ENCODE data around the gene PTEN.
"Not testable (repeated sequence)": the region's sequence is repeated elsewhere in the genome, so short reads cannot be mapped to it uniquely, and the experiment has no call there.

PTEN gene

DNA sequence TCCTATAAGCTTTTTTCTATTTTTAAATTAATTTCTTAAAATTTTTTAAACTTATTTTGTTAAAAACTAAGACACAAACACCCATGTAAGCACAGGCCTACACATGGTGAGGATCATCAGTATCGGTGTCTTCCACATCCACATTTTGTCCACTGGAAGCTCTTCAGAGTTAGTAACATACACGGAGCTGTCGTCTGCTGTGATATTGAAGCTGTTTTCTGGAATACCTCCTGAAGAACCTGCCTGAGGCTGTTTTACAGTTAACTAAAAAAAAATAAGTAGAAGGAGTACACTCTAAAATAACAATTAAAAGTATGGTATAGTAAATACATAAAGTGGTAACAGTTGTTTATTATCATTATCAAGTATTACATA, 17.8 kb upstream of the PTEN start:
- DNase-seq (ENCODE audit: low read depth in 1 of 2, low spot score in 1 of 2), result no peak

DNA sequence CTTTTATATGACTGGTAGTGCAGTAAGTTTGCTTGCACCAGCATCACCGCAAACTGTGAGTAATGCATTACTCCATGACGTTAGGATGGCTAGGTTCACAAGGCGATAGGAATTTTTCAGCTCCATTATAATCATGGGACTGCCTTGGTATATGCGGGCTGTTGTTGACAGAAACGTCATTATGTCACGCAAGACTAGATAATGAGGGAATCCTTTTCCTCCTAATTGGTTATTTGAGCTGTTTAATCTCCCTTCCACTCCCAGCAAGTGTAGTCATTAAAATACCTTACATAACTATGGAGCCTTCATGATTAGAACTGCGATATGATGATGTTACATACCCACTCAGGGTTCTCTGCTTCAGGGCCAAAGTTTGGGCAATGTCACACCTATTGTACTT, 17.4 kb upstream of the PTEN start:
- DNase-seq (ENCODE audit: low read depth in 1 of 2, low spot score in 1 of 2), result no peak

DNA sequence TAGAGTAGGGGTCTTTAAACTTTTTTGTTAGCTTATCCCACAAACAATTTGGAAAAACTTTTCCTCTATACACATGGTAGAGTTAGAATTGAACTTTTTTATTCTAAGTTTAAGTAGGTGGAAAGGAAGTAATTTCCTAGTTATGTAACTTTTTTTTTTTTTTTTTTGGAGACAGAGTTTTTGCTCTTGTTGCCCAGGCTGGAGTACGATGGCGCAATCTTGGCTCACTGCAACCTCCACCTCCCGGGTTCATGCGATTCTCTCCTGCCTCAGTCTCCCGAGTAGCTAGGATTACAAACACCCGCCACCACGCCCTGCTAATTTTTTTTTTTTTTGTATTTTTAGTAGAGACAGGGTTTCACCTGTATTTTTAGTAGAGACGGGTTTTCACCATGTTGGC, 16.7 kb upstream of the PTEN start:
- DNase-seq (ENCODE audit: low read depth in 1 of 2, low spot score in 1 of 2), result not testable (repeated sequence)

DNA sequence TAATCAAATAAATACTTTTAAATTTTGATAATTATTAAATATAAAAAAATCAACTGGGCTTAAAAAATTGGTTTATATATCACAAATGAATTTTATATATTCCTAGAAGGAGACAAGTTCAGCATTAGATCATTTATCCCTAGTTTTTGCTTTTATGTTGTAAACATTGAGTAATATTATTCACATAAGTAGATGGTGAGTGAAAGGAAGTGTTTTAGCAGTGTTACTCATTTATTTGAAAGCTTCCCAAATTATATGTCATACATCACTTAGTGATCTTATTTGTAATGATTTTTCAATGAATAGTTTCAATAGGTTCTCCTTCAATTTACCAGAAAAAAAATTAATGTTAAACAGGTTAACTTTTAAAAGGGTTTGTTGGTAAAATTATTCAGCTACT, 15.9 kb upstream of the PTEN start:
- no peak for DNase-seq (ENCODE audit: low read depth in 1 of 2, low spot score in 1 of 2)

DNA sequence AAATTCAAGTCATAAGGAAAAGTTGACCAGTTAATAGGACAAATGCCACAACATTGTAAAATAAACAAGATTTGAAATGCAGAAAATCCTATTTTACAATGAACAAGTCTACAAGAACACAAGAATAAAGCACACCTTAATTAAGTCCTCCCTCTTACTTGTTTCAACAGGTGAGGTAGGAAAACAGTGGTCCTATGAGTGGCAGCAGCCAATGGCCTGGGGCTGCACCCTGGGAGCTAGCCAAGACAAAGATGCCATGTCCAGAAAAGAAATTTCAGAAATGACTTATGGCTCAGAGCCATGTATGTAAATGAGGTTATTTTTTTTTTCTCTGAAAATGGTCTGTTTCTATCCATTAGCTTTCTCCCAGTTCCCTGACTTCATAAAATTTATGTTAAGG, 14.4 kb upstream of the PTEN start:
- DNase-seq (ENCODE audit: low read depth in 1 of 2, low spot score in 1 of 2), result no peak

DNA sequence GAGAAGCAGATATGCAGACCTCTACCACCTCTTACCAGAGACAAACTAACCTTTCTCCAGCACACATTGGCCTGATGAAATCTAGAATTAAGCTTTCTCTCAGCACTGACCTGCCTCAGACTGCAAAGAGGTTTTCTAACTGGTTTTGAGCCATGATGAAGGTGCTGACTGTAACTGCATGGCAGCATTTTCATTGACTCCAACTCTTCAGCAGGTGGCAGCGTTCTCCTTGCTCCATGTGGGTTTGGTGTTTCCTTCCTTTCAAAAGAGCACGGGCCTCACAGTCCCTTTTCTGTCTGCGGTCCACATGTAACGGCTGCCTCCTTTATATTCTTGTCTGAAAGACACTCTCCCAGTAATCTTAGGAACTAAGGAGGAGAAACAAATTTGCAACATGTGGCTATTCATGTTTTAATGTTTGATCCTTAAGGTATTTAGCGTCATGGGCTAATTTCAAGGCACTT, 12.7 kb upstream of the PTEN start:
- peak in 1 of 2 donors; percentile 32 for DNase-seq (ENCODE audit: low read depth in 1 of 2, low spot score in 1 of 2)

DNA sequence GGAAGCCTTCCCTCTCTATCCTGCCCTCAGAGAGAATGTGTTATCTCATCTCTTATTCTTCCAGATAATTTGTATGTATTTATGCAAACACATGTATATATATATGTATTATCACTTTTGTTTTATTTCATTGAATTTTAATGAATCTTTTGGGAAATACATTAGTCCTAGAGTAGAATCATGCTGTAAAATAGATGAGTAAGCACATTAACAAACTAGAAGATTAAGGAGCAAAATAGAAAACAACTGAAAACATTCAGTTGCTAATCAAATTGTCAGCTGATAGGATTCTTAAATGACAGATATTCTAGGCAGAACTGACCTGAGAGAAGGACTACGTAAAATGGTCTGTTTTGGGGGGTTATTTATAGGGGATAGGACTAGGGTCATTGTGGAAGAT, 11.3 kb upstream of the PTEN start:
- DNase-seq (ENCODE audit: low read depth in 1 of 2, low spot score in 1 of 2), result no peak

DNA sequence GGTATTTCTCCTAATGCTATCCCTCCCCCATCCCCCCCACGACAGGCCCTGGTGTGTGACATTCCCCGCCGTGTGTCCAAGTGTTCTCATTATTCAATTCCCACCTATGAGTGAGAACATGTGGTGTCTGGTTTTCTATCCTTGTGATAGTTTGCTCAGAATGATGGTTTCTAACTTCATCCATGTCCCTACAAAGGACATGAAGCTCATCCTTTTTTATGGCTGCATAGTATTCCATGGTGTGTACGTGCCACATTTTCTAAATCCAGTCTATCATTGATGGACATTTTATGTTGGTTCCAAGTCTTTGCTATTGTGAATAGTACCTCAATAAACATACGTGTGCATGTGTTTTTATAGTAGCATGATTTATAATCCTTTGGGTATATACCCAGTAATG, 8.2 kb upstream of the PTEN start:
- not testable (repeated sequence) for DNase-seq (ENCODE audit: low read depth in 1 of 2, low spot score in 1 of 2)

DNA sequence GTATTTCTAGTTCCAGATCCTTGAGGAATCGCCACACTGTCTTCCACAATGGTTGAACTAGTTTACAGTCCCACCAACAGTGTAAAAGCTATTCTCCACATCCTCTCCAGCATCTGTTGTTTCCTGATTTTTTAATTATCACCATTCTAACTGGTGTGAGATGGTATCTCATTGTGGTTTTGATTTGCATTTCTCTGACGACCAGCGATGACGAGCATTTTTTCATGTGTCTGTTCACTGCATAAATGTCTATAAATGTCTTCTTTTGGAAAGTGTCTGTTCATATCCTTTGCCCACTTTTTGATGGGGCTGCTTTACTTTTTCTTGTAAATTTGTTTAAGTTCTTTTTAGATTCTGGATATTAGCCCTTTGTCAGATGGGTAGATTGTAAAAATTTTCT, 7.8 kb upstream of the PTEN start:
- not testable (repeated sequence) for DNase-seq (ENCODE audit: low read depth in 1 of 2, low spot score in 1 of 2)

DNA sequence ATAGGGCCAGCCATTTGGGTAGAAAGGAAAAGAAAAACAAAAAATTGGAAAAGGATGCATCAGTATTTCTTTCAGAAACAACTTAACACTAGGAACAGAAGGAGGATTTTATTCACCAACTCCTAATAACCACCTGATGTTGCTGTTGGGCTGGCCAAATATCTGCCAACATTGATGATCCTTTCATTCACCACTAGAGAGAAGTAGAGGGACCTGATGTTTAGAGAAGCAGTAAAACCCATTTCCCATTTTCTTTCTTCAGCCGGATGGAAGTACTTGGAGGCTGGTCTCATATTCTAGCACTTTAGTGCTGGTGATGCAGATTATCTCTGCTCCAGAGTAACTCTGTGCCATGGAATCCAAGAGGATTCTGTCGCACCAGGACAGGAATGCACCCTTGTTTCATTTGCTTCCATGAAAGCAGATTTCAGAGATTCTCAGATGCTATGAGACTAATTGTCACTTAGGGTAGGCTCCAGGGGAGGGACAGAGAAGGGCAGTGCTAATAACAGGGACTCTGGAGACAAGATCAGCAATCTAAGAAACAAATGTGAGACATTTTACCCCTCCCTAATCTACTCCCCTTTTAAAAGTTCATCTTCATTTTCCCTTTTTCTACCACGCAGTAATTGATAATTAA, 3.1 kb upstream of the PTEN start:
- peak in 1 of 2 donors; percentile 21 for DNase-seq (ENCODE audit: low read depth in 1 of 2, low spot score in 1 of 2)

DNA sequence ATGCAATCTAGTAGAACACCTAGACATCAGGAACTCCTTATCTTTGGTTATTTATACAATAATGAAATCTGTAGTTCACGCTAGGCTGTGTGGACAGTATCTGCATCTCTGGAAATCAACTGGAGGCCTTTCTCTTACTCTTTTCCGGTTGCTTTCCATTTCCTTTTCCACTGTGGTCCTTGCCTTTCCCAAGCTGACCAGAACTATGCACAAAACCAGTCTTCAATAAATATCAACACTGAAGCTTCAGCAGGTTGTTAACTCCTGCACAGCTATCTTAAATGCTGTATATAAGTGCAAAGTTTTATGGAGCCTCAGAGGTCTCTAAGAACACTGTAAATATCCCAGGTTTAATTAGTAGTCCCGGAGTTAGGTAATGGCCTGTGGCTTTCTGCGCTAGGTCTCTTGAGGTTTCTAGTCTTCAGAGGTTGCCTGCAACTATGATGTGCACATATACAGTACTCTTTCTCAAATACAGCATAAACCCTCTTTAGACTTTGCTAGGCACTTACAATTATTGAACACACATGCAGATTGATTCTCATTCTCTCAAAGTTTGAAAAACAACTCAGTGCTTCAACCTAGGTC, 2.5 kb upstream of the PTEN start:
- no peak for DNase-seq (ENCODE audit: low read depth in 1 of 2, low spot score in 1 of 2)

DNA sequence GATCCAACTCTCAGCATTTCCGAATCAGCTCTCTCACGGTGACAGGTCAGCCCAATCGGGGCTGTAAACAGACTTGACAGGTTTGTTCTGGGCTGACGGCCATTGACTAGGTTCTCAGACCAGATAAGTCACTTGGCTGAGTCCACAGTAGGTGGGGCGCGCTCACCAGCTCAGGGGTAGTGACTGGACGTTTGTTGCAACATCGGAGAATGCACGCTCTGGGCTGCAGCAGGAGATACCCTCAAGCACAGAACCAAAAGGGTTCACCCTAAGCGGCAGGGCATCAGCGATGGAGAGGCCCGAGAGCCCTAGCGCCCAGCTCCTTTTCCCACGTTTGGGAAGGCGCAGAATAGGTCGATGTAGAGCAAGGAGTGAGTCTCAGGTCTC, 1.9 kb upstream of the PTEN start:
- DNase-seq (ENCODE audit: low read depth in 1 of 2, low spot score in 1 of 2), result no peak

DNA sequence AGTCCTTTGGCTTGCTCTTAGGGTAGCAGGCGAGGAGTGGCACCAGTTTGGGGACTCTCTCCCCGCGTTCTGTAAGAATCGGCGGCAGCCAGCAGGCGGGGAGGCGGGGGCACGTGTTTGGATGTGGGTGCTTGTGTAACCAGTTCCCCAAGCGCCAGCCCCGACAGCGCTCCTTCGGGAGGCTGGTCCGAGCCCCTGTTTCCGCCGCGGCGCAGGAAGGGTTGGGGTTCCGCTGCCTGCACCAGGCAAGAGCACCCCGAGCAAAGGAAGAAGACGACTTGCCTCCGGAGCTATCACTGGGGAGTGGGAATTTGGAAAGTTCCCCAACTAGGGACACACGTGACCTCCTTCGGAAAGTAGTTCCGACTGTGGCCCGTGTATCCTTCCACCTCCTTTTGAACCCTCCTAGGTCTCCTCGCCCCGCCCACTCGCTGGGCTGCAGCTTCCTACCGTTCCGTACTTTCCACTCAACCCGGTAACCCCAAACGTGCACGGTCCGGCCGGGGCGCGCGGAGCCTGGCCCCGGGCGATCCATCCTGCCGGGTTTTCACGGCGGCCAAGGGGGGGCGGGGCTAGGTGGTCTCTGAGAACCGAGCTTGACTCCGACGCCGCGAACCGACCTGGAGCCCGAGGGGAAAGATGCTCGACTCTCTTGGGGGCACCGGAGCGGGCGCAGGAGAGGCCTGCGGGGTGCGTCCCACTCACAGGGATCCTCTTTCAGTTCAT, 1.3 kb upstream of the PTEN start:
- peak; percentile 83 to 91 for DNase-seq (ENCODE audit: low read depth in 1 of 2, low spot score in 1 of 2)

DNA sequence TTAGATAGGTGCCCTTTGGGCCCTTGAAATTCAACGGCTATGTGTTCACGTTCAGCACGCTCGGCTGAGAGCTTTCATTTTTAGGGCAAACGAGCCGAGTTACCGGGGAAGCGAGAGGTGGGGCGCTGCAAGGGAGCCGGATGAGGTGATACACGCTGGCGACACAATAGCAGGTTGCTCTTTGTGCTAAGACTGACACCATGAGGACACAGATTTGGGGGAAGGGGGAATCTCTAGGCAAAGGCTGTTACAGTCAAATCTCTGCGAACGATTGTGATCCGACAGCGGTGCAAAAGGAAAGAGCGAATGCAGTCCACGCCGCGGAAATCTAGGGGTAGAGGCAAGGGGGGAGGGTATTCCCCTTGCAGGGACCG, 759 bp upstream of the PTEN start:
- peak in 1 of 2 donors; percentile 51 for DNase-seq (ENCODE audit: low read depth in 1 of 2, low spot score in 1 of 2)

DNA sequence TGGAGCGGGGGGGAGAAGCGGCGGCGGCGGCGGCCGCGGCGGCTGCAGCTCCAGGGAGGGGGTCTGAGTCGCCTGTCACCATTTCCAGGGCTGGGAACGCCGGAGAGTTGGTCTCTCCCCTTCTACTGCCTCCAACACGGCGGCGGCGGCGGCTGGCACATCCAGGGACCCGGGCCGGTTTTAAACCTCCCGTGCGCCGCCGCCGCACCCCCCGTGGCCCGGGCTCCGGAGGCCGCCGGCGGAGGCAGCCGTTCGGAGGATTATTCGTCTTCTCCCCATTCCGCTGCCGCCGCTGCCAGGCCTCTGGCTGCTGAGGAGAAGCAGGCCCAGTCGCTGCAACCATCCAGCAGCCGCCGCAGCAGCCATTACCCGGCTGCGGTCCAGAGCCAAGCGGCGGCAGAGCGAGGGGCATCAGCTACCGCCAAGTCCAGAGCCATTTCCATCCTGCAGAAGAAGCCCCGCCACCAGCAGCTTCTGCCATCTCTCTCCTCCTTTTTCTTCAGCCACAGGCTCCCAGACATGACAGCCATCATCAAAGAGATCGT, 598 bp downstream of the PTEN start:
- peak in 1 of 2 donors; percentile 14 for DNase-seq (ENCODE audit: low read depth in 1 of 2, low spot score in 1 of 2)

DNA sequence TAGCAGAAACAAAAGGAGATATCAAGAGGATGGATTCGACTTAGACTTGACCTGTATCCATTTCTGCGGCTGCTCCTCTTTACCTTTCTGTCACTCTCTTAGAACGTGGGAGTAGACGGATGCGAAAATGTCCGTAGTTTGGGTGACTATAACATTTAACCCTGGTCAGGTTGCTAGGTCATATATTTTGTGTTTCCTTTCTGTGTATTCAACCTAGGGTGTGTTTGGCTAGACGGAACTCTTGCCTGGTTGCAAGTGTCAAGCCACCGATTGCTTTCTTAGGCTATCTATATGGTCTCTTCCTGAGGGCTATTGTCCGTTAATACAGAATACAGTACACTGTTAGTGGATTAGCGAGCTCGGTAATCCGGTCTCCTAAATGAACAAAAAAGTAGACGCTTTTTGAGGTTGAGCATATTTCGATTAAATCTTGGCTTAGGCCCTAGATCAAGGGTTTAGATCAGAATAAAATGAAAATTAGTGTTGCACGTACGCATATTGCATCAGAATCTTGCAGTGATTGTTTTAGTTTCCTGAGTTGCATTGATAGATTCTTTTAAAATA, 1.2 kb downstream of the PTEN start:
- DNase-seq (ENCODE audit: low read depth in 1 of 2, low spot score in 1 of 2), result no peak

DNA sequence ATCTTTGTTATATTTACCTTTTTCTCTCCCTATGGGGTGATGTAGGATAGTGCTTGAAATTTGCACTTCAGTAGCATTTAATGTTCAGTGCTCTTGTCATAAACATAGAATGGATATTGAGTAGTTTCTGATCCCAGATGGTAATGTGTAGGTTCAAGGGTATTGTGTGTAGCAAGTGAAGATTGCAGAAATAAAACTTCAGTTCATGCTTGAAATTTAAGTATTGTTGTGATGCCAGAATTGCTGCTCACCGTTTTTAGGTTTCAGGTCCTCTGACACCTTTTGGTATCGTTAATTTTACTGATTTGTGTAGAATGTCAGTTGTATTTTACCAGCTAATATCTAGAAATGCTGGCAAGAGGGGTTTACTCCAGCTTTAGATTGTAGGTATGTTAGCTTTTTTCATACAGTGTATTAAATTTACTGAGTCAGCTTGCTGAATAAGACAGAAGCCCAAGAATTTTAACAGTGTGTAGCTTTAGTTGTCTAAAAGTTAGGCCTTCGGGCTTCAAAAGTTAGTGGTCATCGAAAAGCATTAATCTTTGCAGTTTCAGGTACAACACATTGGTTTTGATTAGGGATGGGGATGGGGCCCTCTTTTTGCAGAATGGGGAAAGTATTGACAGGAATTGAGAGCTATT, 1.9 kb downstream of the PTEN start:
- DNase-seq (ENCODE audit: low read depth in 1 of 2, low spot score in 1 of 2), result no peak

DNA sequence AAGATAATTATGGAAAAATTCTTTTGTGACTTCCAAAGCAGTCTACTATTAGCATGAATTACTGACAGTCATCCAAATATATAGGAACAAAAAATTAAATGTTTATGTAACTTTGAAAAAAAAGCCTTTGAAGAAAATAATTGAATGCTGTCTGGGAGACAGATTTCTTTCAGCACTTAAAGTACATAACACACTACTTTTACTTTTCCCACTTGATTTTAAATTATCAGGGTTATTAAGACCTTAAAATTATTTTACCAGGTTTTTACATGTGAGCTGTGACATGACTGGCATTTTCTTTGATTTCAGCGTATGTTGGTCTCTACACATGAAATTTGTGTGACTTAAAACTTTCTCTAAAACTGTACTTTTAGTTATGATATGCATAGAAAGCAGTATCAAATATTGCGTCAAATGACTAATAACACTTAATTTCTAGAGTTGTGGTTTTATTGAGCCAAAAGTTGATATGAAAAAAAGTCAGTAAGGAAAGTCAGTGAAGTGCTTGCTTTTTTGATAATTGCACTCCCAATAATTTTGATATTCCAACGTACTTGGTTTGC, 3.1 kb downstream of the PTEN start:
- DNase-seq (ENCODE audit: low read depth in 1 of 2, low spot score in 1 of 2), result no peak

DNA sequence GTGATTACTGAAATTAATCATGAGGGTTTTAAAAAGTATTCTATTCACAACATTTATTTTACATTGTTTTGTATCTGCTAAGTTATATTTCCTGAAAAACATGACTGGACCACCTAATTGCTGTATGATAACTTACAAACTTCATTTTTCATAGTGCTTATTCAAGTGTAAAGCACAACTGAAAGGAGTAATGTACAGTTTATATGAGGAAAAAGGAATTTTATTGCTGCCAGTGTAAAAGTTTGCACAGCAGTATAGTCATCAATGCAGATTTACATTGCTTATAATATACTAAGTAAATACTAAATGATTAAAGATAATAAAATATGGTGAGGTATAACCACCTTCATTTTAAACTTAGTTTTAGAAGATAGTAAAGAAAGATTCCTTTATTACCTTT, 4.0 kb downstream of the PTEN start:
- no peak for DNase-seq (ENCODE audit: low read depth in 1 of 2, low spot score in 1 of 2)

DNA sequence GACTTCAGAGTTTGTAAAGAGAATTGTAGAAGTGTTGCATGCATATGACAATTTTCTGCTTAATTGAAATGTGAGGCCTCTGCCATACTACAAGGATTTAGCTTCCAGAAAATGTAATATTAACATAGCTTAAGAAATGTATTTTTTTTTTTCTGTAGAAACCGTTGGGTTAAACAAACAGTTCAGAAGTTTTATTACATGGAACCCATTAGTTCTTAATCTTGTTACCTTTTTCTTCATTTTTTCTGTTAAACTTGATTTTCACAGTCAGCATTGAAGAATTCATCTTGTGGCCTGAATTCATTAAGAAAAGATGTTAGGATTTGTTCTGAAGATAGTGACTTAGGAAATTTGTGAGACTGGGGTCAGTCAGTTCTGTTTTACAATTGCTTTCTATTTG, 4.9 kb downstream of the PTEN start:
- no peak for DNase-seq (ENCODE audit: low read depth in 1 of 2, low spot score in 1 of 2)

DNA sequence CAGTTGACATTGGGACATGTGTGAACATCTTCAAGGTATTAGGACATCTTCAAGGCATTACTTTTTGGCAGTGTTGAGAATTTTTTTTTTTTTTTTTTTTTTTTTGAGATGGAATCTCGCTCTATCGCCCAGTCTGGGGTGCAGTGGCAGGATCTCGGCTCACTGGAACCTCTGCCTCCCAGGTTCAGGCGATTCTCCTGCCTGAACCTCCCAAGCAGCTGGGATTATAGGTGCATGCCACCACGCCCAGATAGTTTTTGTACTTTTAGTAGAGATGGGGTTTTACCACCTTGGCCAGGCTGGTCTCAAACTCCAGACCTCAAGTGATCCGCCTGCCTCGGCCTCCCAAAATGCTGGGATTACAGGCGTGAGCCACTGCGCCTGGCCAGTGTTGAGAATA, 5.7 kb downstream of the PTEN start:
- not testable (repeated sequence) for DNase-seq (ENCODE audit: low read depth in 1 of 2, low spot score in 1 of 2)
